ENCODE data around the gene BANP.
"Not testable (repeated sequence)": the region's sequence is repeated elsewhere in the genome, so short reads cannot be mapped to it uniquely, and the experiment has no call there.

- TF ChIP-seq, protein P1, sequence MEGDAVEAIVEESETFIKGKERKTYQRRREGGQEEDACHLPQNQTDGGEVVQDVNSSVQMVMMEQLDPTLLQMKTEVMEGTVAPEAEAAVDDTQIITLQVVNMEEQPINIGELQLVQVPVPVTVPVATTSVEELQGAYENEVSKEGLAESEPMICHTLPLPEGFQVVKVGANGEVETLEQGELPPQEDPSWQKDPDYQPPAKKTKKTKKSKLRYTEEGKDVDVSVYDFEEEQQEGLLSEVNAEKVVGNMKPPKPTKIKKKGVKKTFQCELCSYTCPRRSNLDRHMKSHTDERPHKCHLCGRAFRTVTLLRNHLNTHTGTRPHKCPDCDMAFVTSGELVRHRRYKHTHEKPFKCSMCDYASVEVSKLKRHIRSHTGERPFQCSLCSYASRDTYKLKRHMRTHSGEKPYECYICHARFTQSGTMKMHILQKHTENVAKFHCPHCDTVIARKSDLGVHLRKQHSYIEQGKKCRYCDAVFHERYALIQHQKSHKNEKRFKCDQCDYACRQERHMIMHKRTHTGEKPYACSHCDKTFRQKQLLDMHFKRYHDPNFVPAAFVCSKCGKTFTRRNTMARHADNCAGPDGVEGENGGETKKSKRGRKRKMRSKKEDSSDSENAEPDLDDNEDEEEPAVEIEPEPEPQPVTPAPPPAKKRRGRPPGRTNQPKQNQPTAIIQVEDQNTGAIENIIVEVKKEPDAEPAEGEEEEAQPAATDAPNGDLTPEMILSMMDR (IDR thresholded peaks at IDR 0.05; ENCODE audit: low read length), result not testable (repeated sequence)
- not testable (repeated sequence) for TF ChIP-seq EZH2 (IDR thresholded peaks at IDR 0.05; ENCODE audit: borderline replicate concordance, low read length)
Observed at GRCh38 chr16:87979911-87980630, 28.8 kb downstream of the BANP start.

All from OCI-LY1 (cell line).